Gastroesophageal sphincter (tissue), 4 donors: ENCODE measurements around the gene ROBO1. TPM values are rescaled to one million over a fixed set of nuclear protein-coding genes. Genes with fewer than 3 reads are reported as not detected.

Experiments used
- ATAC-seq: fragments of 150-250 bp; one replicate; pipeline ENCODE4 v1.9.1; 2016; ENCODE audit warnings: mild to moderate bottlenecking, moderate library complexity
- H3K27ac ChIP-seq, 4 donors: fragments of 200-600 bp; sonication (generic) in 3 of 4; 1 replicate in 3 of 4; 2 replicates in 1 of 4; pipeline ENCODE4 v1.5.1; 2016 to 2019
- H3K27me3 ChIP-seq: fragments of 200-600 bp; sonication (generic); one replicate; pipeline ENCODE4 v1.5.1; 2019
- H3K36me3 ChIP-seq, 2 donors: fragments of 200-600 bp; sonication (generic); one replicate each; pipeline ENCODE4 v1.5.1; 2019; ENCODE audit warnings: control low read depth in 1 of 2
- H3K4me1 ChIP-seq, 3 donors: fragments of 200-600 bp; sonication (generic); 1 replicate in 2 of 3; 2 replicates in 1 of 3; pipeline ENCODE4 v1.5.1; 2016 to 2019; ENCODE audit warnings: control low read depth in 2 of 3
- H3K4me3 ChIP-seq, 2 donors: fragments of 200-600 bp; sonication (generic); one replicate each; pipeline ENCODE4 v1.5.1; 2019; ENCODE audit warnings: mild to moderate bottlenecking in 1 of 2, moderate library complexity in 1 of 2
- H3K9me3 ChIP-seq, 3 donors: fragments of 200-600 bp; sonication (generic); one replicate each; pipeline ENCODE4 v1.5.1; 2017 to 2019; ENCODE audit warnings: control low read depth in 2 of 3
- EP300 ChIP-seq: sonication (generic); formaldehyde crosslinking; IDR thresholded peaks from one replicate; pipeline ENCODE4 v1.6.1; 2017; ENCODE audit warnings: antibody characterized with exemption, mild to moderate bottlenecking
- POLR2A ChIP-seq, 2 donors: fragments of 450-650 bp; IDR thresholded peaks; one replicate each; pipeline ENCODE4 v1.6.1; 2017; ENCODE audit warnings: antibody characterized with exemption in 2 of 2, mild to moderate bottlenecking in 2 of 2, moderate library complexity in 1 of 2
- POLR2AphosphoS5 ChIP-seq: sonication (generic); formaldehyde crosslinking; IDR thresholded peaks from one replicate; pipeline ENCODE4 v1.6.1; 2017; ENCODE audit warnings: antibody characterized with exemption
- WGBS, 2 donors: methylation state at CpG; one replicate each; pipeline ENCODE4 v1.1.5; 2018; ENCODE audit warnings: low coverage in 1 of 2; 5-methylcytosine and 5-hydroxymethylcytosine counted together
- total RNA-seq, 4 donors: library from RNA; depleted of rRNA; stranded (reverse); fragments of >200 nt; gene quantifications; one replicate each; pipeline ENCODE4 v1.1.0, GENCODE V29; 2016
- TF ChIP-seq, protein P1 (sequence below), 4 experiments: fragments of 200-600 bp in 2 of 4; fragments of 450-650 bp in 2 of 4; sonication (generic) in 1 of 4; IDR thresholded peaks; one replicate each; pipeline ENCODE4 v1.5.1; 2017 to 2019; ENCODE audit warnings: antibody characterized with exemption in 4 of 4, mild to moderate bottlenecking in 2 of 4, moderate library complexity in 2 of 4

The ROBO1 gene
- total RNA-seq, 4 donors from 2014 or later: 9.7 to 15.3 (median 12.9) TPM

DNA sequence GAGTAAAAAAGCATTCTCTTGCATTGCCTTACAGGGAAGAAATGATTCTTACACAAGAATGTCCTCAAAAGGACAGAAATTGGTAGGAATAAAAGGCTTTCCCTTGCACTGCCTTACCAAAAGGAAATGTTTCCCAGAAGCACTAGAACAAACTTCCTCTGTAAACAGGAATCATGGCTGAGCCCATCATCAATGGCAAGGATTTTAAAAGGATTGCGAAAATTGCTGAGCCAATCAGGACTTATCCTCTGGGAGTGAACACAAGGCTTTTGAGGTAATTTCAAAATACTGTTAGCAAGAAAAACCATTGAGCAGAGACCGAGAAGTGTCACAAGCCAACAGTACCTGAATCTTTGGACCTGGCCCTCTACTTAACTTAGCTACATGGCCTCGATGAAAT, 897.3 kb downstream of the ROBO1 start:
- Histone ChIP-seq H3K27ac (no peak overlapping the region), H3K9me3 (no peaks in the 10 kb centered on the region), H3K27me3 (no peaks in the 10 kb centered on the region), H3K36me3 (no peaks in the 10 kb centered on the region), H3K4me3 (no peak overlapping the region), H3K4me1 (peaks cover 0 to 6% (median 0%) of the 10 kb centered on the region in 3 donors)
- WGBS, 2 donors: 90 to 100% methylated on average over 3 of the region's 3 CpGs
- no peak for ATAC-seq
- TF ChIP-seq POLR2AphosphoS5 (no peak), EP300 (no peak), POLR2A (IDR thresholded peaks at IDR 0.05) (no peak)
- TF ChIP-seq, protein P1, sequence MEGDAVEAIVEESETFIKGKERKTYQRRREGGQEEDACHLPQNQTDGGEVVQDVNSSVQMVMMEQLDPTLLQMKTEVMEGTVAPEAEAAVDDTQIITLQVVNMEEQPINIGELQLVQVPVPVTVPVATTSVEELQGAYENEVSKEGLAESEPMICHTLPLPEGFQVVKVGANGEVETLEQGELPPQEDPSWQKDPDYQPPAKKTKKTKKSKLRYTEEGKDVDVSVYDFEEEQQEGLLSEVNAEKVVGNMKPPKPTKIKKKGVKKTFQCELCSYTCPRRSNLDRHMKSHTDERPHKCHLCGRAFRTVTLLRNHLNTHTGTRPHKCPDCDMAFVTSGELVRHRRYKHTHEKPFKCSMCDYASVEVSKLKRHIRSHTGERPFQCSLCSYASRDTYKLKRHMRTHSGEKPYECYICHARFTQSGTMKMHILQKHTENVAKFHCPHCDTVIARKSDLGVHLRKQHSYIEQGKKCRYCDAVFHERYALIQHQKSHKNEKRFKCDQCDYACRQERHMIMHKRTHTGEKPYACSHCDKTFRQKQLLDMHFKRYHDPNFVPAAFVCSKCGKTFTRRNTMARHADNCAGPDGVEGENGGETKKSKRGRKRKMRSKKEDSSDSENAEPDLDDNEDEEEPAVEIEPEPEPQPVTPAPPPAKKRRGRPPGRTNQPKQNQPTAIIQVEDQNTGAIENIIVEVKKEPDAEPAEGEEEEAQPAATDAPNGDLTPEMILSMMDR (IDR thresholded peaks at IDR 0.05): no peak

DNA sequence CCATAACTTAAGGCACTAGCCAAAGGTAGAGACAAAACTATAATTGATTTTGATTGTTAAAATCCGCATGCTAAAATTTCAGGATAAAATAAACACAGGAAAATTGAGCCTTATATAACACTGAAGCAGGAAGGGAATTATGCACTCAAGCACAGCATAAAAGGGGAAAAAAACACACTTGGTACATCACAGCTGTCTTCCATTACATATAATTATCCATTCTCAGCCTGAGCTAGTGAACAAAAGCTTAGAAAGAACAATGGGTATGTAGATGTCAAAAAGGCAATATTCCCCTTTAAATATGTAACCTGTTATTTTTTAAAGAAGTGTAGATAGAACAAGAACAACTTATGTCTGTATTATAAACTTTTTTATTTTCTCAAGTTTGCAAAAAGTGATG, 899.2 kb downstream of the ROBO1 start:
- Histone ChIP-seq H3K4me3 (no peak overlapping the region), H3K27ac (no peak overlapping the region), H3K36me3 (no peaks in the 10 kb centered on the region), H3K4me1 (peaks cover 0 to 3% (median 0%) of the 10 kb centered on the region in 3 donors), H3K27me3 (no peaks in the 10 kb centered on the region), H3K9me3 (no peaks in the 10 kb centered on the region)
- 56 to 86% methylated on average over 1 of the region's 1 CpG for WGBS, 2 donors
- ATAC-seq: no peak
- TF ChIP-seq POLR2AphosphoS5: no peak
- no peak for TF ChIP-seq POLR2A (IDR thresholded peaks at IDR 0.05)
- no peak for TF ChIP-seq EP300
- TF ChIP-seq, protein P1 (IDR thresholded peaks at IDR 0.05): no peak

DNA sequence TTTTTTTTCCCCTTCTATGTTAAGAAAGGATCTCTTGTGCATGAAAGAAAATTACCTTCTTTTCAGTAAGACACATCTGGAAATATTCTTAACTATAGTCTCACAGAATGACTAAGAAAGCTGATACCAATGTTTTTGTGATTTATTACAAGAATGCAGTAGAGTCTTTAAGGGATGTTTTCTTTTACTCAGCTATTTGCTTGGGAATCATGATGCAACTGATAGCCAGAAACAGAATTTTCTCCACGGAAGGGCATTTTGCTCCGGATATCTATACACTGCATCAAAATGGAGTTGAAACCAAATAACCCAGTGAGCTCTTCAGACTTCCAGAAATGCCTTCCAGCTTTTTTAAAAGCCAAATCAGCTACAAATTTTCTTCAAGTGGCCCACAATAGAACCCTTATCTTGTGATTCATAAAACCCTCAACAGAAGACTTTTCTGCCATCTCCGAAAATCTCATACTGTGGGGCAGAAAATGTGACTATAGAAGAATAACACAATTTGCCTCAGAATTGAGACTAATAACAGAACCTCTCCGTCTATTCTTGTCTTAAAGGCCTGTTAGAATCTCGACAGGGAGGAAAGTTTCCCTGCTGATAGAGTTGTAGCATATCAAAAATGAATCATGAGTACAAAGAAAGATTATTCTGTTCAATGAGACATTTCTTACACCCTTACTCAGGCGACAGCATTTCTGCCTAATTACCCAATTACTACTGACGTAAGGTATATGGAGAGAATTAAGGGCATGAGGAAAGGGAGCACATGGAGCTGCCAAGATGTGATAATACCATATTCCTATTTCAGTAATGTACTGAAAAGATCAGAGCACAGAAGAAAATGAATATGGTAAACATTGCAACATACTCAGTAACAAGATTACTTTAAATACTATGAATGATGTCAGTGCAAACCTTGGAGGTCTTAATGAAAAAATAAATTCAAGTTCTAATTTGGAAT, 900.1 kb downstream of the ROBO1 start:
- Histone ChIP-seq H3K9me3 (no peaks in the 10 kb centered on the region), H3K4me3 (no peak overlapping the region), H3K27me3 (no peaks in the 10 kb centered on the region), H3K4me1 (peaks cover 0 to 3% (median 0%) of the 10 kb centered on the region in 3 donors), H3K27ac (no peak overlapping the region), H3K36me3 (no peaks in the 10 kb centered on the region)
- TF ChIP-seq POLR2AphosphoS5 (no peak), POLR2A (IDR thresholded peaks at IDR 0.05) (no peak)
- TF ChIP-seq, protein P1 (IDR thresholded peaks at IDR 0.05): no peak
- ATAC-seq: no peak
- 53 to 67% methylated on average over 6 to 7 of the region's 7 CpGs for WGBS, 2 donors

DNA sequence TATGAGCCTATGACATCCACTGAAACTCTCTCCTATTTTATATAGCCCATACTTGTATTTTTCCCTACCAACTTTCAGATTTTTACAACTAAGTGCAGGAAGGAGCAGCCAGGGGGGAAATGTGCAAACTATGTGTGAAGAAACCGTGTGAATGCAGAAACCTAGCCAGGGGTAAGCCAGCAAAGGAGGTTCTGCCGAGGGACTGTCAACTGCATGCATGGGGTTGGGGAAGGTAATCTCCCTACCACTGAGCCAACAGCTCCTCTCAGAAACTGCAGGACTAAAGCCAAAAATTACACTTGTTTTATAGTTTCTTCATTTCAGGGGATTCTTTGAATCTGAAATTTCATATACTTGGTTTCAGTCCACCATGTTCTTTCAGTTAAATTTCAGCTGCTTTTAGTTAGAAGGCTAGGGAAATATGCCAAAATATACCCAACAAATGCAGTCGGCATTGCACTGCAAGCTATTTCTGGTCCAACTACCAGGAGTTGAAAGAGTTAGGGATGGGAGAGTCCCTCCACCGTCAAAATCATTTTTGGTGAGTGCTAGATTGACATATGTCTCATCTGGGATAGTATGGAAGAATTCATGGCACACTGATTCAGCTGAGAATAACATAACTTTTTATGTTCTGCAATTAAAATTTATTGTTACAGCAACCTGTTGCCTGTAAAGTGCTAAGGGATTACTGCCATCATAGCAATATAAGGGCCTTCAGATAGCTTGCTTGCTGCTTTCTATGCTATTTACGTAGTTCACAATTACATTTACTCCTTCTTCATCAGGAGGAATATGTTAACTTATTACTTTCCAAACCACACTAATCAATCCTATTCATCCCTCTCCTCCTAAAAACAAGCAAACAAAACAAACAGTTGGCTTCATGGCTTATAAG, 904.2 kb downstream of the ROBO1 start:
- 88 to 94% methylated on average over 4 to 5 of the region's 5 CpGs for WGBS, 2 donors
- ATAC-seq: no peak
- Histone ChIP-seq H3K27ac (no peak overlapping the region), H3K36me3 (no peaks in the 10 kb centered on the region), H3K9me3 (no peaks in the 10 kb centered on the region), H3K27me3 (no peaks in the 10 kb centered on the region), H3K4me3 (no peak overlapping the region), H3K4me1 (no peaks in the 10 kb centered on the region)
- no peak for TF ChIP-seq EP300
- no peak for TF ChIP-seq POLR2AphosphoS5
- TF ChIP-seq POLR2A (IDR thresholded peaks at IDR 0.05): no peak
- TF ChIP-seq, protein P1 (IDR thresholded peaks at IDR 0.05): no peak
